IPS-18a (cell line): ENCODE data around the gene PDE6B.
A peak's percentile ranks its signal among the peaks of the same experiment; 100 is the strongest.

ENCODE experiments used
- H3K27ac ChIP-seq: one replicate; pipeline ENCODE4 v1.5.1; 2013; ENCODE audit warnings: low read length
- H3K27me3 ChIP-seq: one replicate; pipeline ENCODE4 v1.6.1; 2013; ENCODE audit warnings: mild to moderate bottlenecking, low read length; ENCODE audit not compliant: control insufficient read depth, insufficient read depth
- H3K36me3 ChIP-seq: one replicate; pipeline ENCODE4 v1.6.1; 2013; ENCODE audit warnings: low read depth, low read length; ENCODE audit not compliant: control insufficient read depth
- H3K4me1 ChIP-seq: one replicate; pipeline ENCODE4 v1.6.1; 2013; ENCODE audit warnings: low read depth, low read length; ENCODE audit not compliant: control insufficient read depth
- H3K4me3 ChIP-seq: one replicate; pipeline ENCODE4 v1.5.1; 2013; ENCODE audit warnings: low read length
- H3K9ac ChIP-seq: one replicate; pipeline ENCODE4 v1.6.1; 2013; ENCODE audit warnings: mild to moderate bottlenecking, low read length, moderate library complexity
- H3K9me3 ChIP-seq: one replicate; pipeline ENCODE4 v1.6.1; 2013; ENCODE audit warnings: low read depth, low read length; ENCODE audit not compliant: control insufficient read depth

Gene PDE6B

DNA sequence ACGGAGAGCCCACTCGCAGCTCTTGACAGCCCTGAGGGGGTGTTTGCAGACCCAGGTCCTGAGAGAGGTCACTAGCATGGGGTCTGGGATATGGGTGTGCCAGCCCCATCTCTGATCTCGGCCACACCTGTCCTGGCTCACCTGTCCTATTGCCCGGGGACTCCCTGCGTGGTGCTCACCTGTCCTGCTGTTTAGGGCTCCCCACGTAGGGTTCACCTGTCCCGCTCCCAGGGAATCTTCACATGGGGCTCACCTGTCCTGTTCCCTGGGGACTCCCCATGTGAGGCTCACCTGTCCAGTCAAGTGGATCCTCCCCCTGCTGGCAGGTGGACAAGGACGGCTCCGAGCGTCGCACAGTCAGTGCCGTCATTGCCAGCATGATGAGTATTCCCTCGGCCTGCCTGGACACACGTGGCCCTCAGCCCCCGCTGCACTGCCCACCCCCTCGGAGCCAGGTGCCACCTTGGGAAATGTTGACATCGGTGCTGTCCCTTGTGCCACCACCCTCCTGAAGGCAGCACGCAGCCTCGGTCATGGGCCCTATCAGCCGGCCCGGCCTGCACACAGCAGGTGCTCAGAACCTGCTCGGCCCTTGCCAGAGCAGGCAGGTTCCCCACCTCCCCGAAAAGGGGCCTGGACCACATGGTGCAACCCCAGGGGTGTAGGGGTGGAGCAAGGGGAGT, 57.3 kb downstream of the PDE6B start:
- no peaks in the 10 kb centered on the region for H3K27me3 ChIP-seq
- H3K4me3 ChIP-seq = no peak overlapping the region
- H3K27ac ChIP-seq = no peak overlapping the region
- H3K9me3 ChIP-seq = no peaks in the 10 kb centered on the region
- no peaks in the 10 kb centered on the region for H3K4me1 ChIP-seq
- no peaks in the 10 kb centered on the region for H3K36me3 ChIP-seq
- no peak overlapping the region for H3K9ac ChIP-seq

GRCh38 chr4:683247-683897, 58.0 kb downstream of the PDE6B start:
- no peak overlapping the region for H3K27ac ChIP-seq
- H3K4me3 ChIP-seq = no peak overlapping the region
- H3K9ac ChIP-seq = no peak overlapping the region
- no peaks in the 10 kb centered on the region for H3K36me3 ChIP-seq
- H3K4me1 ChIP-seq = no peaks in the 10 kb centered on the region
- no peaks in the 10 kb centered on the region for H3K9me3 ChIP-seq
- no peaks in the 10 kb centered on the region for H3K27me3 ChIP-seq

- H3K9me3 ChIP-seq = no peaks in the 10 kb centered on the region
- H3K27ac ChIP-seq = no peak overlapping the region
- no peak overlapping the region for H3K9ac ChIP-seq
- H3K4me3 ChIP-seq = no peak overlapping the region
- no peaks in the 10 kb centered on the region for H3K4me1 ChIP-seq
- H3K27me3 ChIP-seq = no peaks in the 10 kb centered on the region
- no peaks in the 10 kb centered on the region for H3K36me3 ChIP-seq
Measured at GRCh38 chr4:683982-684622, 58.7 kb downstream of the PDE6B start.

DNA sequence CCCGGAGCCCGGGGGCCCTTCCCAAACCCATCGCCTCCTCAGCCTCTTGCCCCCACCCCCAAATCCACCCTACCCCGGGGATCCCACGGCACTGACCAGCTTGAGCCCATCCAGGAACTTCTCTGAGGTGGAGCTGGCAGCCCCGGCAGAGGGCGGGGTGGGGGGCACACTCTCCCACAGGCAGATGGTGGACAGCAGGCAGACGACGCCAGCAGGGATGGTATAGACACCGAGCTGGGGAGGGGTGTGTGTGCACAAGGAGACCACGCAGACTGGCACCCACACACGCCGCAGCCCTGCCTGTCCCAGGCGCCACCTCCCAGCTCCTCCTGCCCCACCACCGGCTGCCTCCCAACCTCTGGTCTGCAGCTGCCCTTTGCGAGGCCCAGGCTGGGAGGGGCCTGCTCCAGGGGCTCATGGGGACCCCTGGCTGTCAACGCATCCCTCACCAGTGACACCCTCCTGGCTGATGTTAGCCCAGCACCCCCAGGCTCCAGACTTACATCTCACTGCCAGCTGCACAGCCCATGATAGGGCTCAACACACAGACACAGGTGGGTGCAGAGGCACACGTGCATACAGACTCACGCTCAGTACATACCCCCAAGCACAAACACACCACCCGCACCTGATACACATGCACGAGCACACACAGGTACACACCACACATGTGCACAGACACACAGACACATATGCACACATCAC, 59.4 kb downstream of the PDE6B start:
- Histone ChIP-seq H3K36me3 (no peaks in the 10 kb centered on the region), H3K9me3 (no peaks in the 10 kb centered on the region), H3K4me1 (peaks cover 5% of the 10 kb centered on the region), H3K4me3 (no peak overlapping the region), H3K27me3 (no peaks in the 10 kb centered on the region), H3K9ac (no peak overlapping the region), H3K27ac (no peak overlapping the region)

GRCh38 chr4:685679-686412, 60.5 kb downstream of the PDE6B start:
- Histone ChIP-seq H3K36me3 (no peaks in the 10 kb centered on the region), H3K27me3 (no peaks in the 10 kb centered on the region), H3K27ac (no peak overlapping the region), H3K9me3 (no peaks in the 10 kb centered on the region), H3K4me1 (peaks cover 7% of the 10 kb centered on the region), H3K4me3 (no peak overlapping the region), H3K9ac (no peak overlapping the region)

DNA sequence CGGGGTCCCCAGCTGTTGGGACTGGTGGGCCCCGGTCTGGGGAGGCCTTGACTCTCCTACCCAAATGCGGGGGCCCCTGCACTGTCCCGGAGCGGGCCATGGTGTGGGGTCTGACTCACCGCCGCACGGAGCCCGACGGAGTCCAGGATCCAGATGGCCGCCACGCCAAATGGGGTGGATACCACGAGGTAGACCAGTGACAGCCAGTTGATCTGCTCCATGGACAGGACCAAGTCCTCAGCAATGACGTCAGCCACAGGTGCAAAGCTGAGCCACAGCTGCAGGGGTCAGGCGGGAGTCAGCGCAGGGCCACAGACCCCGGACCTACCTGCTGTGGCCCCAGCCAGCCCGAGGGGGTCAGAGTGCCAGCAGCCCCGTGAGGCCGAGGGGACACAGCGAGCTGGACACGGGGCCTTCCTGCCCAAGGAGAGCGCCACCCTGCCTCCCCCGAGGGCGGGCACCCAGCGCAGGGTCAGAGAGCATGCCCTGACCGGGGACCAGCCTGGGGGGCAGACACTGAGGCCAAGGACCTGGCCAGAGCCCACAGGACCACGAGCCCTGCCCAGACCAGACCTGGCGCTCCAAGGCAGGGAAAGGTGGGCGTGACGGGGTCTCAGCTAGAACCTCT, 61.2 kb downstream of the PDE6B start:
- Histone ChIP-seq H3K27me3 (no peaks in the 10 kb centered on the region), H3K9me3 (no peaks in the 10 kb centered on the region), H3K36me3 (no peaks in the 10 kb centered on the region), H3K9ac (no peak overlapping the region), H3K27ac (no peak overlapping the region), H3K4me1 (peaks cover 7% of the 10 kb centered on the region), H3K4me3 (no peak overlapping the region)

DNA sequence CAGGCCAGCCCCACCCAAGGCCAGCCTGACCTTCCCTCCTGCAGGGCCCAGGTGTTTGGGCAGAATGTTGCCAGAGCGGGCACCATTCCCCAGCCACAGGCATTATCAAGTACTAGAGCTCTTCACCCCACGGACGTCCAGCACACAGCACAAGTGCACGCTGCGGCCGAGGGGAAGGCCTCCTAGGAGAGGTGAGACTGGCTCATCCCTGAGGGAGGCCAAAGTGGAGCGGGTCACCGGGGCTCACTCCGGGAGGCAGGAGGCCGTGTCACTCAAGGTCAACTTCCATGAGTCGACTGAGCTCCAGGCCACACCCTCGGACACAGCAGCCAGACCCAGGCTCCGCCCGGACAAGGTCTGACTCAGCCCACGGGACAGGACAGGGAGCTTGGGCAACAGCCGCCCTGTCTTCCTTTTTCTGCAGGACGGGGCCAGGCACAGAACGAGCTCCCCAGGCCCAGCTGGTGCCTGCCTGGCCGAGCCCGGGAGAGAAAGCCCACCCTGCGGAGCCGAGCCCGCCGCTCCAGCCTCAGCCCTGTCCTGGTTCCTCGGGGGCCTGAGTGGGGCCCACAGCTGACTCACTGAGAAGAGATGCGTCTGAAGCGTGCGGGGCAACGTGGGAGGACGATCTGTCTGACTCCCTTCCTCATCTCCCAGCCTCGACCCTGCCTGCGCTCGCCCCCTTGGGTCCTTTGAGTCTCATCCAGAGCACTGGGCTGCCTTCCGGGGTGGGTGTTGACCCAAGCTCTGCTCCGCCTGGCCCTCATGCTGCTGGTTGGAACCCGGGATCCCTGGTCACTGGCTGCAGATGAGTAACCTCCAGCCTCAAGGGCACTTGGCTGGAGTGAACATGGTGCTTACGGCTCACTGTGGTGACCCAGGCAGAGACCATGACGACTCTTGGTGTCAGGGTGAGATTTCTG, 61.9 kb downstream of the PDE6B start:
- Histone ChIP-seq H3K27ac (no peak overlapping the region), H3K4me3 (no peak overlapping the region), H3K27me3 (no peaks in the 10 kb centered on the region), H3K4me1 (peaks cover 7% of the 10 kb centered on the region), H3K9ac (no peak overlapping the region), H3K9me3 (no peaks in the 10 kb centered on the region), H3K36me3 (no peaks in the 10 kb centered on the region)

- peaks cover 7% of the 10 kb centered on the region for H3K4me1 ChIP-seq
- no peak overlapping the region for H3K27ac ChIP-seq
- no peaks in the 10 kb centered on the region for H3K9me3 ChIP-seq
- no peaks in the 10 kb centered on the region for H3K36me3 ChIP-seq
- H3K27me3 ChIP-seq = no peaks in the 10 kb centered on the region
- no peak overlapping the region for H3K9ac ChIP-seq
- H3K4me3 ChIP-seq = peak overlapping the region; percentile 47
Measured at GRCh38 chr4:687971-688853, 62.8 kb downstream of the PDE6B start.

DNA sequence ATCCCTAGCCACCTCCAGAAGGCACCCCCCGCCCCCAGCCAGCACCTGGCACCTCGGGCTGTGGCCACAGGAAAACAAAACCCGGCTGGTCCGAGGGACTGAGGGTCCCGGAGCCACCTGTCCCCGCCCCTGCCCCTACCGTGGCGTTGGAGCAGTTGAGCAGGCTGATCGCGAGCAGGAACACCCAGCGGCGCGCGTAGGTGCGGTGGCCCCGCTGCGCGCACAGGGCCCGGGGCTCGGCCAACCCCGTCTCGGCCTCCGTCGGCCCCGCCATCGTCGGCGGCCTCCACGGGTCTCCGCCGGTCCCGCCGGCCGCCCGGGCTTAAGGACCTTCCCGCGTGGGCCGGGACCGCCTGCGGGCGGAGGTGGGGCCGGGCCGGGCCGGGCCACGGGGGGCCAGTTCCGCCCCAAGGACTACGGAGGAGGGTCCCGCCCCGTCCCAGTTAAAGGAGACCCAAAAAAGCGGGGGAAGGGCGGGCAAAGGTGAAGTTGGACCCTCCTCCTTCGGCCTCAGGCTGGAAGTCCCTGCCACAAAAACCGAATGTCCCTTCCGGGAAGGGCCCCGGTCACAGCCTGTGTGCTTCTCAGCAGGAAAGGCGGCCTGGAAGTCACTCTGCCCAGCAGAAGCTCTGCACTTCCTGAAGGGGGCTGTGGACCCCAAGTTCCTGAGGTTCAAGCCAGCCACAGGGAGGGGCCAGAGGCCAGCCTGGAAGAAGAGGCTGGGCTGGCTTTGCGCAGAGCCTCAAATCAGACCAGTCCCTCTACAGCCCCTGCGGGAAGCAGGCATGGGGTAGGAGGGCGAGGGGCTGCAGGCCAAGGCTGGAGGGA, 63.7 kb downstream of the PDE6B start, which contains the start of gene SLC49A3:
SLC49A3 (minus strand) TSS at position 298 of the 828 bp plus-strand sequence; CDS start at position 274, 24 bp downstream.
- H3K27me3 ChIP-seq = no peaks in the 10 kb centered on the region
- no peaks in the 10 kb centered on the region for H3K9me3 ChIP-seq
- peaks cover 7% of the 10 kb centered on the region for H3K4me1 ChIP-seq
- no peak within 1 kb of the TSS for H3K9ac ChIP-seq
- H3K4me3 ChIP-seq = peak within 1 kb of the TSS; percentile 47
- H3K36me3 ChIP-seq = no peaks in the 10 kb centered on the region
- no peak within 1 kb of the TSS for H3K27ac ChIP-seq
